ENCODE results near the gene AP4M1. TPM values are rescaled to one million over a fixed set of nuclear protein-coding genes. Genes with fewer than 3 reads are reported as not detected.

Gene AP4M1
- total RNA-seq, 3 donors from 2014 or later: 13.8 to 23.3 (median 18.7) TPM

DNA sequence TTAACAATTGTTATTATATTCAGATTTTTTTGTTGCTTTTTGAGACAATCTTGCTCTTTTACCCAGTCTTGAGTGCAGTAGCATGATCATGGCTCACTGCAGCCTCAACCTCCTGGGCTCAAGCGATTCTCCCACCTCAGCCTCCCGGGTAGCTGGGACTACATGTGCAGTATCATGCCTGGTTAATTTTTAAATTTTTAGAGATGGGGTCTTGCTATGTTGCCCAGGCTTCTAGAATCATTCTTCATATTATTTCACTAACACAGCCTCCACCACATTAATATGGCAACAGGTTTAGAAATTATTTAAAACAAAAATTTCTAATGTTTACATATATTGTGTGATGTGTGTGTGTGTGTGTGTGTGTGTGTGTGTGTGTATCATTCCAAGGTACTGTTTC lies 45.8 kb downstream of the AP4M1 start:
- intact Hi-C loops (cut with DNase I; ENCODE audit: low total_unique reads): loop anchor here (10.0 kb wide), 1 partner anchor 62 kb away; the partner anchor contains the start of genes COPS6 and ZNF3
- H3K4me3 ChIP-seq: no peak overlapping the region
- no peaks in the 10 kb centered on the region for H3K36me3 ChIP-seq
- peaks cover 5 to 7% of the 10 kb centered on the region in 2 donors for H3K4me1 ChIP-seq
- no peak for DNase-seq (ENCODE audit: low spot score in 2 of 2)
- no peaks in the 10 kb centered on the region for H3K27me3 ChIP-seq
- H3K27ac ChIP-seq: no peak overlapping the region
- H3K9me3 ChIP-seq: no peaks in the 10 kb centered on the region
- no peak for TF ChIP-seq POLR2AphosphoS5 (IDR thresholded peaks at IDR 0.05)
- TF ChIP-seq, protein P1, sequence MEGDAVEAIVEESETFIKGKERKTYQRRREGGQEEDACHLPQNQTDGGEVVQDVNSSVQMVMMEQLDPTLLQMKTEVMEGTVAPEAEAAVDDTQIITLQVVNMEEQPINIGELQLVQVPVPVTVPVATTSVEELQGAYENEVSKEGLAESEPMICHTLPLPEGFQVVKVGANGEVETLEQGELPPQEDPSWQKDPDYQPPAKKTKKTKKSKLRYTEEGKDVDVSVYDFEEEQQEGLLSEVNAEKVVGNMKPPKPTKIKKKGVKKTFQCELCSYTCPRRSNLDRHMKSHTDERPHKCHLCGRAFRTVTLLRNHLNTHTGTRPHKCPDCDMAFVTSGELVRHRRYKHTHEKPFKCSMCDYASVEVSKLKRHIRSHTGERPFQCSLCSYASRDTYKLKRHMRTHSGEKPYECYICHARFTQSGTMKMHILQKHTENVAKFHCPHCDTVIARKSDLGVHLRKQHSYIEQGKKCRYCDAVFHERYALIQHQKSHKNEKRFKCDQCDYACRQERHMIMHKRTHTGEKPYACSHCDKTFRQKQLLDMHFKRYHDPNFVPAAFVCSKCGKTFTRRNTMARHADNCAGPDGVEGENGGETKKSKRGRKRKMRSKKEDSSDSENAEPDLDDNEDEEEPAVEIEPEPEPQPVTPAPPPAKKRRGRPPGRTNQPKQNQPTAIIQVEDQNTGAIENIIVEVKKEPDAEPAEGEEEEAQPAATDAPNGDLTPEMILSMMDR (IDR thresholded peaks at IDR 0.05): no peak
- no peak for TF ChIP-seq POLR2A (IDR thresholded peaks at IDR 0.05)

DNA sequence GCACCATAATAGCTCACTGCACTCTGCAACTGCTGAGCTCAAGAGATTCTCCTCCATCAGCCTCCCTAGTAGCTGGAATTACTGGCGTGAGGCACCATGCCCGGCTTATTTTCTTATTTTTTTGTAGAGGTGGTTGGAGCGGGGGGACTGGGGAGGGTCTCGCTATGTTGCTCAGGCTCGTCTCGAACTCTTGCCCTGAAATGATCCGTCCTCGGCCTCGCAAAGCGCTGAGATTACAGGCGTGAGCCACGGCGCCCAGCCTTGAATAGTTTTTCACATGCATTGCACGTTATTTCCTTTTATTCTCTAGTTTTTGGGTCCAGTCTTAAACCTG lies 46.7 kb downstream of the AP4M1 start:
- Histone ChIP-seq H3K9me3 (no peaks in the 10 kb centered on the region), H3K4me1 (peaks cover 5 to 7% of the 10 kb centered on the region in 2 donors), H3K27me3 (no peaks in the 10 kb centered on the region), H3K36me3 (no peaks in the 10 kb centered on the region), H3K27ac (peak overlapping the region; percentile 78 to 91), H3K4me3 (peak overlapping the region; percentile 86 to 94 (median 86))
- DNase-seq (ENCODE audit: low spot score in 2 of 2): no peak
- TF ChIP-seq POLR2AphosphoS5 (IDR thresholded peaks at IDR 0.05): no peak
- intact Hi-C loops (cut with DNase I; ENCODE audit: low total_unique reads): loop anchor here (10.0 kb wide), 1 partner anchor 63 kb away; the partner anchor contains the start of genes COPS6 and ZNF3

DNA sequence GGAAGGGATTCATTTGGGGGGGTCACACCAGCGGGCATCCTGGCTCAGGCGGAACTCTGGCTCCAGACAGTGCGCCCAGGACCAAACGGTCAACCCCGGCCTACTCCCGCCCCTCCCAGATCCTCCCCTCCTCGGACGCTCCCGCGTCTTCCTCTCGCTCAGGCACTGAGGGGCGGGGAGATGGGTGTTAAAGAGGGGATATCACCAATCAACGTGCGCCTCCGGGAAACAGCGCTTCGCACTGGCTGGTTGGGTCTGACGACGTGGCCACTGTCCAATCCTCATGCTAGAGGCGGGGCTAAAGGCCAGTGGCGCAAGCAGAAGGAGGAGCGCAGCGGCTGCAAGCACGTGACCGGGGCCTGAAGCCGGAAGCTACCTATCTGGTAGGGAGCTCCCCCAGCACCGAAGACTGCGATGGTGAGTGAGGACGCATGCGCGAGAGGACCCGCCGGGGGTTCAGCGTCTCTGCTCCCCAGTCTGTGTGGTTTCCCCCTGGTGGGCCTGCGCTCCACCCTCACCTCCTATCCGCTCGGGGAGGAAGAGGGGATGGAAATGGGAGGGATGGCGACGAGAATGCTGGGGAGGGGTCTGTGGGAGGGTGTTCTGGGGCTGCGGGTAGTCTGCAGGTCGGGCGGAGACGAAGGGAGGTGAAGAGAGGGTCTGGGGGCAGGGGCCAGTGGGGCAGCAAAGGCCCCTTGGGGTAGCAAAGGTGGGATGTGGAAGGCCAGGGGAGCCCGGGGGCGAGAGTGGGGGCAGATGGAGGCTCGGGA lies 47.3 kb downstream of the AP4M1 start, which contains the start of gene LAMTOR4:
Gene LAMTOR4 (plus strand): TSS at position 360 of the 770 bp plus-strand sequence. CDS start 55 bp downstream, at position 415.
- H3K36me3 ChIP-seq: no peaks in the 10 kb centered on the region
- intact Hi-C loops (cut with DNase I; ENCODE audit: low total_unique reads): loop anchor here (10.0 kb wide), 1 partner anchor 64 kb away; the partner anchor contains the start of genes COPS6 and ZNF3
- peak within 1 kb of the TSS; percentile 86 to 94 (median 86) for H3K4me3 ChIP-seq
- H3K4me1 ChIP-seq: peaks cover 5 to 7% of the 10 kb centered on the region in 2 donors
- peak within 1 kb of the TSS; percentile 91 to 93 for H3K27ac ChIP-seq
- H3K27me3 ChIP-seq: no peaks in the 10 kb centered on the region
- no peaks in the 10 kb centered on the region for H3K9me3 ChIP-seq
- TF ChIP-seq POLR2AphosphoS5 (IDR thresholded peaks at IDR 0.05) (peak; percentile 34 to 87 (median 78)), POLR2A (IDR thresholded peaks at IDR 0.05) (peak; percentile 64)
- TF ChIP-seq, protein P1 (IDR thresholded peaks at IDR 0.05): no peak
- DNase-seq (ENCODE audit: low spot score in 2 of 2): peak; percentile 99

DNA sequence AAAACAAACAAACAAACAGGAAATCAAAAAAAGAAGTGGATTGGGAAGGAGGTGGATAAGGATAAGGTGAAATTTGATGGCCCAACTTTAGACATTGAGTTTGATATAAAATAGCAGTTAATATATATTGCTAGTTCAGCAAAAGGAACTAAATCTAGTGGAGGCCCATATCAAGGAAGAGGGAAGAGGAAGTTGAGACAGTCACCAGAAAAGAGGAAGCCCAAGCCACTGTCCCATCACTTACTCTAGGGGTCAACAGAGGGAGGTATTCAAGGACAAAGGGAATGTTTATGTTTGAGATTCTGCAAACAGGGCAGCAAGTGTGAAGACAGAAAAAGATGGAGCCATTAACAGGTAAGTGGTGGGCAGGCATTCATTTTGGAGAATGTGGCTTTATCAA lies 51.0 kb downstream of the AP4M1 start:
- Histone ChIP-seq H3K4me3 (no peak overlapping the region), H3K27ac (no peak overlapping the region), H3K27me3 (no peaks in the 10 kb centered on the region), H3K36me3 (no peaks in the 10 kb centered on the region), H3K9me3 (no peaks in the 10 kb centered on the region), H3K4me1 (peaks cover 8 to 10% of the 10 kb centered on the region in 2 donors)
- TF ChIP-seq POLR2AphosphoS5 (IDR thresholded peaks at IDR 0.05) (no peak), POLR2A (IDR thresholded peaks at IDR 0.05) (no peak)
- TF ChIP-seq, protein P1 (IDR thresholded peaks at IDR 0.05): no peak
- DNase-seq (ENCODE audit: low spot score in 2 of 2): no peak
- intact Hi-C loops (cut with DNase I; ENCODE audit: low total_unique reads): no loop called here

DNA sequence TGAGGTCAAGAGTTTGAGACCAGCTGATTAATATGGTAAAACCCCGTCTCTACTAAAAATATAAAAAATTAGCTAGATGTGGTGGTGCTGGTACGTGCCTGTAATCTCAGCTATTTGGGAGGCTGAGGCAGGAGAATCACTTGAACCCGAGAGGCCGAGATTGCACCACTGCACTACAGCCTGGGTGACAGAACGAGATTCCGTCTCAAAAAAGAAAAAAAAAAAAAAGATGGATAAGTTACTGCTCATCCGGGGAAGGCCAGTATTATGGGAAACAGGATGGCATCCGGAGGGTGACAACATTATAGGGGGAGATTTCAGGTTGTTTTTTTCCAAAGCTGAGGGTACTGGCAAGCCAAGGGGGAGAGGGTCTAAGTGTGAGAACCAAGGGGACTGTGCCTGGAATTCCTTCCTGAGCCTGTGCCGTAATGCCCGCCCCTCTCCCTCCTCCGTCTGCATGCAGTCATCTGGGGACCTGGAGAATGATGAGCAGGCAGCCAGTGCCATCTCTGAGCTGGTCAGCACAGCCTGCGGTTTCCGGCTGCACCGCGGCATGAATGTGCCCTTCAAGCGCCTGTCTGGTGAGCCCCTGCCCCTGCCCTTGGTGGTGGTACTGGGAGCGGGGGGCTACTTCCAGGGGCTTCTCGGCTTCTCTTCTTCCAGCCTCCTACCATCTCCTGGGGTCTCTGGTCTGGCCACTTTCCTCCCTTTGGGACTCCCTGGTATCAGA lies 51.7 kb downstream of the AP4M1 start:
- Histone ChIP-seq H3K4me3 (no peak overlapping the region), H3K36me3 (no peaks in the 10 kb centered on the region), H3K4me1 (peaks cover 13 to 16% of the 10 kb centered on the region in 2 donors), H3K9me3 (no peaks in the 10 kb centered on the region), H3K27me3 (no peaks in the 10 kb centered on the region), H3K27ac (no peak overlapping the region)
- intact Hi-C loops (cut with DNase I; ENCODE audit: low total_unique reads): no loop called here
- TF ChIP-seq, protein P1 (IDR thresholded peaks at IDR 0.05): no peak
- TF ChIP-seq POLR2A (IDR thresholded peaks at IDR 0.05): no peak
- no peak for TF ChIP-seq POLR2AphosphoS5 (IDR thresholded peaks at IDR 0.05)
- DNase-seq (ENCODE audit: low spot score in 2 of 2): no peak

All from breast epithelium (tissue), 4 donors.